Activated CD8-positive, alpha-beta T cell treated with anti-CD3 and anti-CD28 coated beads for 36 hours (primary cell): ENCODE data around the gene TBC1D16. TPM values are rescaled to one million over a fixed set of nuclear protein-coding genes. Genes with fewer than 3 reads are reported as not detected.
"Not testable (repeated sequence)": the region's sequence is repeated elsewhere in the genome, so short reads cannot be mapped to it uniquely, and the experiment has no call there.

Experiments used
- ATAC-seq: fragments of 200-7000 bp; cut with Tn5 transposase; one replicate; pipeline ENCODE4 v1.10.0; 2021; ENCODE audit warnings: mild to moderate bottlenecking, moderate library complexity
- CTCF ChIA-PET: fragments of 350-600 bp; sonication (Branson Sonifier 250); formaldehyde crosslinking; loops from one replicate; lab custom pipeline; 2021; ENCODE audit warnings: antibody characterized with exemption; lab: Charles Lee
- POLR2A ChIA-PET: fragments of 350-600 bp; sonication (Branson Sonifier 250); formaldehyde crosslinking; loops from one replicate; lab custom pipeline; 2021; ENCODE audit warnings: antibody characterized with exemption; lab: Charles Lee
- DNase-seq: peaks from one replicate; pipeline ENCODE4 v3.0.0-alpha.2; 2020
- H3K27ac Mint-ChIP-seq: one replicate; pipeline ENCODE4 v1.8.0; 2021; ENCODE audit warnings: mild to moderate bottlenecking, mixed read lengths
- H3K27me3 Mint-ChIP-seq: one replicate; pipeline ENCODE4 v1.8.0; 2021; ENCODE audit warnings: mixed read lengths
- H3K36me3 Mint-ChIP-seq: one replicate; pipeline ENCODE4 v1.8.0; 2021; ENCODE audit warnings: low read depth, mixed read lengths
- H3K4me1 Mint-ChIP-seq: one replicate; pipeline ENCODE4 v1.8.0; 2021; ENCODE audit warnings: low read depth, mixed read lengths
- H3K4me3 Mint-ChIP-seq: one replicate; pipeline ENCODE4 v1.8.0; 2021; ENCODE audit warnings: mild to moderate bottlenecking, moderate library complexity, mixed read lengths
- H3K9me3 Mint-ChIP-seq: one replicate; pipeline ENCODE4 v1.8.0; 2021; ENCODE audit warnings: mixed read lengths
- intact Hi-C: fragments of 100-400 bp; cut with micrococcal nuclease; formaldehyde crosslinking; loops from one replicate; pipeline ENCODE4 v1.10.0; 2022
- total RNA-seq, 2 experiments: library from RNA; stranded (reverse); gene quantifications; one replicate each; pipeline ENCODE4 v1.2.3, GENCODE V29; 2021
- TF ChIP-seq, protein P1 (sequence below): fragments of 200-600 bp; IDR thresholded peaks from one replicate; pipeline ENCODE4 v1.8.0; 2022; ENCODE audit warnings: antibody characterized with exemption, mild to moderate bottlenecking

TBC1D16 gene
- total RNA-seq, 2 experiments from 2014 or later = 9.6 to 12.0 TPM

DNA sequence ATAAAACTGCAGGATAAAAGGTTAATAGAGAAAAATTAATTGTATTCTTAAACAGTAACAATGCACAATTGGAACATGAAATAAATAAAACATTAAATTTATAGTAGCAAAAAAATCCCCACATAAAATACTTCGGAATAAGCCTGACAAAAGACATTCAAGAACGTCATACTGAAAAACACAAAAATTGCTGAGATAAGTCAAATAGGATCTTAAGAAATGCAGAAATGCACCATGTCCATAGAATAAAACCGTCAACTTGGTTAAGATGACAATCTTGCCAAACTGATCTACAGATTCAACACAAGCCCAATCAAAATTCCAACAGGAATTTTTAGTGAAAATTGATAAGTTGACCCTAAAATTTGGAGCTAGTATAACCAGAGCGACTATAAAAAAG lies 76.6 kb downstream of the TBC1D16 start:
- peaks cover 2% of the 10 kb centered on the region for H3K27me3 Mint-ChIP-seq
- no peaks in the 10 kb centered on the region for H3K36me3 Mint-ChIP-seq
- ChIA-PET POLR2A (interaction anchor here (0.5 kb wide), 1 partner anchor 33 kb away, joined by 3 read pairs; no protein-coding TSS in a partner anchor), CTCF (interaction anchor here (0.9 kb wide), 1 partner anchor 9 kb away, joined by 3 read pairs; no protein-coding TSS in a partner anchor)
- H3K4me1 Mint-ChIP-seq = peaks cover 10% of the 10 kb centered on the region
- H3K4me3 Mint-ChIP-seq = no peak overlapping the region
- intact Hi-C loops = no loop called here
- no peak for DNase-seq
- H3K9me3 Mint-ChIP-seq = no peaks in the 10 kb centered on the region
- ATAC-seq = no peak
- TF ChIP-seq, protein P1, sequence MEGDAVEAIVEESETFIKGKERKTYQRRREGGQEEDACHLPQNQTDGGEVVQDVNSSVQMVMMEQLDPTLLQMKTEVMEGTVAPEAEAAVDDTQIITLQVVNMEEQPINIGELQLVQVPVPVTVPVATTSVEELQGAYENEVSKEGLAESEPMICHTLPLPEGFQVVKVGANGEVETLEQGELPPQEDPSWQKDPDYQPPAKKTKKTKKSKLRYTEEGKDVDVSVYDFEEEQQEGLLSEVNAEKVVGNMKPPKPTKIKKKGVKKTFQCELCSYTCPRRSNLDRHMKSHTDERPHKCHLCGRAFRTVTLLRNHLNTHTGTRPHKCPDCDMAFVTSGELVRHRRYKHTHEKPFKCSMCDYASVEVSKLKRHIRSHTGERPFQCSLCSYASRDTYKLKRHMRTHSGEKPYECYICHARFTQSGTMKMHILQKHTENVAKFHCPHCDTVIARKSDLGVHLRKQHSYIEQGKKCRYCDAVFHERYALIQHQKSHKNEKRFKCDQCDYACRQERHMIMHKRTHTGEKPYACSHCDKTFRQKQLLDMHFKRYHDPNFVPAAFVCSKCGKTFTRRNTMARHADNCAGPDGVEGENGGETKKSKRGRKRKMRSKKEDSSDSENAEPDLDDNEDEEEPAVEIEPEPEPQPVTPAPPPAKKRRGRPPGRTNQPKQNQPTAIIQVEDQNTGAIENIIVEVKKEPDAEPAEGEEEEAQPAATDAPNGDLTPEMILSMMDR = no peak
- no peak overlapping the region for H3K27ac Mint-ChIP-seq

DNA sequence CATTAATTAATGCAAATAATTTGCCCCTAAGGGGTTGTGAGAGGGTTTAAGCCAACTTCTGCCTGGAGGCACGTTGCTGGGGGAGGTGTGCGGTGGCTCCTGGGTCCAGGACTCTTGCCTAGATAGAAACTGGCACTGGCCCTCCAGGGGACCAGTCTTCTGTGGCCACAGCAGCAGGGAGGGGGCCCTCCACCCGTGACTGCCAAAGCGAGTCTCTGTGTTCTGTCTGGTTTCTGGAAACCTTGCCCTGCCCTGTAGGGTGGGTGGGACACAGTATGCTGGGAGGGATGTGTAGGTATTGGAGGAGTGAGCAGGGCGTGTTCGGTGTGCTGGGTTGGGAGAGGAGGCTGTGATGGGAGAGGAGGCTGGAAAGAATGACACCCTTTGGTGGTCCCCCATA lies 78.8 kb downstream of the TBC1D16 start:
- CTCF ChIA-PET = interaction anchor here (1.6 kb wide), 1 partner anchor 19 kb away, joined by 4 read pairs; no protein-coding TSS in a partner anchor
- intact Hi-C loops = no loop called here

DNA sequence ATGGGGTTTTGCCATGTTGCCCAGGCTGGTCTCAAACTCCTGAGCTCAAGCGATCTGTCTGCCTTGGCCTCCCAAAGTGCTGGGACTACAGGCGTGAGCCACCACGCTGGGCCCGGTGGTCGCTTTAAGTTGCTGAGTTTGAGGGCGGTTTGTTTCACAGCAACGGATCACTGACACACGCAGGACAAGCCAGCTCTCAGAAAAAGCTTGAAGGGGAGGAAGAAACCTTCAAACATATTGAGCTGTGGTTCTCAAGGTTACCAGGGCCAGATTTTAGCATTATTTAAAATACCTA lies 79.3 kb downstream of the TBC1D16 start:
- H3K9me3 Mint-ChIP-seq, H3K36me3 Mint-ChIP-seq, H3K27me3 Mint-ChIP-seq, ATAC-seq, DNase-seq, H3K27ac Mint-ChIP-seq, intact Hi-C loops, POLR2A ChIA-PET, H3K4me3 Mint-ChIP-seq: not testable (repeated sequence)
- CTCF ChIA-PET = interaction anchor here (1.6 kb wide), 1 partner anchor 19 kb away, joined by 4 read pairs; no protein-coding TSS in a partner anchor
- H3K4me1 Mint-ChIP-seq = peaks cover 10% of the 10 kb centered on the region

More for the DNA sequence above, 78.8 kb downstream of the TBC1D16 start:
- no peaks in the 10 kb centered on the region for H3K27me3 Mint-ChIP-seq
- no peaks in the 10 kb centered on the region for H3K36me3 Mint-ChIP-seq
- no peak for DNase-seq
- TF ChIP-seq, protein P1 = no peak
- H3K27ac Mint-ChIP-seq = no peak overlapping the region
- no peak overlapping the region for H3K4me3 Mint-ChIP-seq
- ATAC-seq = no peak
- POLR2A ChIA-PET = no interaction called here
- H3K9me3 Mint-ChIP-seq = no peaks in the 10 kb centered on the region
- H3K4me1 Mint-ChIP-seq = peaks cover 10% of the 10 kb centered on the region

DNA sequence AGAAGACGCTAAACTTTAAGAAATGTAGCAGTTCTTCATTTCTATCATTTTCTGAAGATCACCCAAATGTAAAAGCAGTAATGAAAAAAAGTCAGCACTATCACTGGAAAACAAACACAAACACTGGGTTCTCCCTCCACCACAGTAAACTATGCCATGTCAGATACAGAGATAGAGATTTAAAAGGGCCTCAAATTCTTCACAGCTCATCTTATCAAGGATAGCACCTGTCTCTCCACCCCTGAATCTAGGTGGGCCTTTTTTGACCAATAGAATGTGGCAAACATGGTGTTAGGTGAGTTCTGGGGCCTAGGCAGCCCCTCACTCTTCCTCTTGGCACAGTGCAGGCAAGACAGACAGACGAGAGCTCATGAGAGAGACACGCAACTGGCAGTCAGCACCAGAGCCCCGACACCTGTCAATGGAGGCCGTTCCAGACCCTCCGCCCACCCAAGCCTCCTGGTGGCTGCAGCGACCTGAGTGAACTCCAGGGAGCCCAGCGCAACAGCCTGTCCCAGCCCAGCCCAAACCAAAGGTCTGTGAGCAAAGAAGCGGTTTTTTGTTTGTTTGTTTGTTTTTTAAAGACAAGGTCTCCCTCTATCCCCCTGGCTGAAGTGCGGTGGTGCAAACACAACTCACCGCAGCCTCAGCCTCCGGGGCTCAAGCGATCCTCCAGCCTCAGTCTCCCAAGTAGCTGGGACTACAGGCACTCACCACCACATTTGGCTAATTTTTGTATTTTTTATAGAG lies 79.8 kb downstream of the TBC1D16 start:
- H3K36me3 Mint-ChIP-seq = no peaks in the 10 kb centered on the region
- ChIA-PET POLR2A (no interaction called here), CTCF (interaction anchor here (1.6 kb wide), 1 partner anchor 20 kb away, joined by 4 read pairs; no protein-coding TSS in a partner anchor)
- no peak for DNase-seq
- ATAC-seq = no peak
- TF ChIP-seq, protein P1 = no peak
- H3K27ac Mint-ChIP-seq = no peak overlapping the region
- H3K9me3 Mint-ChIP-seq = no peaks in the 10 kb centered on the region
- no peaks in the 10 kb centered on the region for H3K27me3 Mint-ChIP-seq
- no peak overlapping the region for H3K4me3 Mint-ChIP-seq
- intact Hi-C loops = no loop called here
- H3K4me1 Mint-ChIP-seq = peaks cover 8% of the 10 kb centered on the region

DNA sequence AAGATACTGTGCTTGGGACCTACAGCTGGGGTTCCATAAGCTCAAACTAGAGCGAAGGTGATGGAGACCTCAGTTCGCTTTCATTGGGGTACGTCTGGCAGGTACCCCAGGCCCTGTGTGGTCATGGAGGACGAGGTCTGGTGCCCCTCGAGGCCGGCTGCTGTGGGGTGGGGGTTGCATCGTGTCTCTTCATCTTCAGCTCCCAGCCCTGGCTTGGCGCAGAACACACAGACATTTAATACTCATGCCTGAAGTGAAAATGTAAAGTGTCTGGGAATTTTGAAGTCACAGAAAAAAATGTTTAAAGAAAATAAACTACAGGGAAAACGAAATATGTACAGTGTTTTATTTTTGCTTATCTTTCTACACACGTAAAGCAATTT lies 80.5 kb downstream of the TBC1D16 start:
- ChIA-PET POLR2A (no interaction called here), CTCF (no interaction called here)
- Mint-ChIP-seq H3K4me3 (no peak overlapping the region), H3K36me3 (no peaks in the 10 kb centered on the region), H3K27me3 (no peaks in the 10 kb centered on the region), H3K4me1 (peaks cover 7% of the 10 kb centered on the region), H3K27ac (no peak overlapping the region), H3K9me3 (no peaks in the 10 kb centered on the region)
- DNase-seq (no peak), ATAC-seq (no peak)
- intact Hi-C loops = no loop called here
- TF ChIP-seq, protein P1 = no peak
